Calu3 (cell line): ENCODE data around the gene CAPN7. TPM values are rescaled to one million over a fixed set of nuclear protein-coding genes. Genes with fewer than 3 reads are reported as not detected.

ENCODE experiments used
- BruUV-seq: library from RNA; stranded (reverse); fragments of 400-500 nt; replicated peaks from 2 replicates; lab custom pipeline; 2021; lab: Mats Ljungman, UMichigan
- CTCF ChIA-PET: fragments of 300-600 bp; sonication (Branson Sonifier 250); formaldehyde crosslinking; loops from one replicate; lab custom pipeline; 2022; ENCODE audit warnings: antibody characterized with exemption; lab: Charles Lee
- DNase-seq: peaks from one replicate; pipeline ENCODE4 v3.0.0; 2022
- H3K27ac Mint-ChIP-seq: one replicate; pipeline ENCODE4 v1.8.0; 2022; ENCODE audit warnings: mixed read lengths; ENCODE audit not compliant: unreplicated experiment
- H3K27me3 Mint-ChIP-seq: one replicate; pipeline ENCODE4 v1.8.0; 2022; ENCODE audit warnings: mixed read lengths; ENCODE audit not compliant: unreplicated experiment
- H3K36me3 Mint-ChIP-seq: one replicate; pipeline ENCODE4 v1.8.0; 2022; ENCODE audit warnings: mild to moderate bottlenecking, moderate library complexity, mixed read lengths; ENCODE audit not compliant: insufficient read depth, unreplicated experiment
- H3K4me1 Mint-ChIP-seq: one replicate; pipeline ENCODE4 v1.8.0; 2022; ENCODE audit warnings: mild to moderate bottlenecking, low read depth, mixed read lengths; ENCODE audit not compliant: unreplicated experiment
- H3K4me3 Mint-ChIP-seq: one replicate; pipeline ENCODE4 v1.8.0; 2022; ENCODE audit warnings: mild to moderate bottlenecking, low read depth, moderate library complexity, mixed read lengths; ENCODE audit not compliant: unreplicated experiment
- H3K9me3 Mint-ChIP-seq: one replicate; pipeline ENCODE4 v1.8.0; 2022; ENCODE audit warnings: low read depth, mixed read lengths; ENCODE audit not compliant: unreplicated experiment
- intact Hi-C: fragments of 100-400 bp; cut with micrococcal nuclease; formaldehyde crosslinking; loops from one replicate; pipeline ENCODE4 v1.10.0; 2022; ENCODE audit not compliant: unreplicated experiment
- total RNA-seq: library from RNA; stranded (reverse); gene quantifications from 2 replicates; pipeline ENCODE4 v1.2.3, GENCODE V29; 2022
- TF ChIP-seq, protein P1 (sequence below): fragments of 200-600 bp; IDR thresholded peaks from one replicate; pipeline ENCODE4 v1.8.0; 2022; ENCODE audit warnings: antibody characterized with exemption; ENCODE audit not compliant: unreplicated experiment

The CAPN7 gene
- total RNA-seq, 1 experiment from 2014 or later, result 24.1 TPM

DNA sequence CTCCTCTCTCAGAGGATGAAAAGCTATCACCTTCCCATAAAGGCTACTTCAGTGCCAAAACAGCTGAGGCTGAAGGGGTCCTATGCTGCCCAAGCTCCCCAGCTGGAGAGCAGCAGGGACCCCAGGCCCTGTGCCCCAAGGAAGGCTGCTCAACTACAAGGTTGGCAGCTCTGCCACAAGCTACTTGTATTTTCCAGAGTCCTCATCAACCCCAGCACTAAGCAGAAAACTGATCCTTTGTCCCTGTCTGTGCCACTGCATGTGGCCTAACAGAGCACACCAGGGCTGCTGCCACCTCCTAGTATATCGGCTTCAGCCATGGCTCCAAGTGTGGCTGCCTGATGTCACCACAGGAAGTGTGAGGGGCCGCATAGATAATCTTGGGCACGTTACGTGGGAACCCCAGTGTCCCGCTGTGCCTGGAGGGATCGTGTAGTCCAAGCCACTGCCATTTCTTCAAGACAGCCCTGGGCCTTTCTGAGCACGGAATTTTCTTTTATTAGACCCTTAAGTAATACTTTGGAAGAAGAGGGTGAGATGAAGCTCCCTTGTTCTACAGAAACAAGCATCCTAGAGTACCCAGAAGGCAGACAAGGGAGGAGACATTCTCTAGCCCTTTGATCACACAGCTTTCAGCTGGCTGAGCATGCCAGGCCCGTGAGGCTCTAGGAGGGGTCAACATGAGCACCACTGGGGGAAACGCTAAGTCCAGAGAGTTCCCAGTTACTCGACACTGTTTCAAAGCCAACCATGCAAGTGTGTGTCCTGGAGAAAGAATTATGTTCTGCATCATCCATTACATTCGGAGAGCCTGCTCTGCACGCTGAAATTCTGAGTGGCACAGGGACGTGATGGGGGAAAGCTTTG lies 60.7 kb downstream of the CAPN7 start:
- peaks cover 2% of the 10 kb centered on the region for H3K36me3 Mint-ChIP-seq
- BruUV-seq, result no TSS peak
- peaks cover 9% of the 10 kb centered on the region for H3K4me1 Mint-ChIP-seq
- no peak for DNase-seq
- no peak overlapping the region for H3K27ac Mint-ChIP-seq
- CTCF ChIA-PET, result interaction anchor here (0.7 to 4.5 kb wide), 4 partner anchors 14 to 138 kb away, joined by 3 to 43 read pairs (median 10); partner anchors contain the start of gene SH3BP5
- H3K9me3 Mint-ChIP-seq, result no peaks in the 10 kb centered on the region
- intact Hi-C loops, result no loop called here
- no peaks in the 10 kb centered on the region for H3K27me3 Mint-ChIP-seq
- no peak overlapping the region for H3K4me3 Mint-ChIP-seq
- TF ChIP-seq, protein P1, sequence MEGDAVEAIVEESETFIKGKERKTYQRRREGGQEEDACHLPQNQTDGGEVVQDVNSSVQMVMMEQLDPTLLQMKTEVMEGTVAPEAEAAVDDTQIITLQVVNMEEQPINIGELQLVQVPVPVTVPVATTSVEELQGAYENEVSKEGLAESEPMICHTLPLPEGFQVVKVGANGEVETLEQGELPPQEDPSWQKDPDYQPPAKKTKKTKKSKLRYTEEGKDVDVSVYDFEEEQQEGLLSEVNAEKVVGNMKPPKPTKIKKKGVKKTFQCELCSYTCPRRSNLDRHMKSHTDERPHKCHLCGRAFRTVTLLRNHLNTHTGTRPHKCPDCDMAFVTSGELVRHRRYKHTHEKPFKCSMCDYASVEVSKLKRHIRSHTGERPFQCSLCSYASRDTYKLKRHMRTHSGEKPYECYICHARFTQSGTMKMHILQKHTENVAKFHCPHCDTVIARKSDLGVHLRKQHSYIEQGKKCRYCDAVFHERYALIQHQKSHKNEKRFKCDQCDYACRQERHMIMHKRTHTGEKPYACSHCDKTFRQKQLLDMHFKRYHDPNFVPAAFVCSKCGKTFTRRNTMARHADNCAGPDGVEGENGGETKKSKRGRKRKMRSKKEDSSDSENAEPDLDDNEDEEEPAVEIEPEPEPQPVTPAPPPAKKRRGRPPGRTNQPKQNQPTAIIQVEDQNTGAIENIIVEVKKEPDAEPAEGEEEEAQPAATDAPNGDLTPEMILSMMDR, result no peak

DNA sequence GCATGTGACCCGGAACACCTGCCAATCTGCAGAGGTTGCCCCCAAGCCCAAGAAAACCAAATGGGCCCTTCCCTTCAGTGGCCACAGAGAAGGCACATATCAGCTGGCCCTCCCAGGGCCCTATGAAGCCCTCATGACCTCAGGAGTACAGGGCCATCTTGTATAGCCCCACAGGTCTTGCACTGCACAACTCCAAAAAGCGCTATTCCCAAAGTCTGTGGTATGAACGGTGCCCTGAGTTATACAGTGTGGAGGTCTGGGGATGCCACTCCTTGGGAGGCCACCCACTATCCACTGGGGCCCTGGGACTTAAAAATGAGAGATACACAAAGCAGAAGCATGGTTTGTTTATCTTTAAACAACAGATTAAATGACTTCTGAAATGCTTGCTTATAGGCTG lies 61.5 kb downstream of the CAPN7 start:
- intact Hi-C loops, result no loop called here
- DNase-seq, result no peak
- Mint-ChIP-seq H3K27ac (no peak overlapping the region), H3K9me3 (no peaks in the 10 kb centered on the region), H3K27me3 (no peaks in the 10 kb centered on the region), H3K4me3 (no peak overlapping the region), H3K36me3 (no peaks in the 10 kb centered on the region), H3K4me1 (peaks cover 9% of the 10 kb centered on the region)
- CTCF ChIA-PET, result interaction anchor here (1.0 to 4.5 kb wide), 8 partner anchors 14 to 291 kb away, joined by 3 to 43 read pairs (median 7); partner anchors contain the start of gene SH3BP5
- BruUV-seq, result no TSS peak
- TF ChIP-seq, protein P1, result no peak

DNA sequence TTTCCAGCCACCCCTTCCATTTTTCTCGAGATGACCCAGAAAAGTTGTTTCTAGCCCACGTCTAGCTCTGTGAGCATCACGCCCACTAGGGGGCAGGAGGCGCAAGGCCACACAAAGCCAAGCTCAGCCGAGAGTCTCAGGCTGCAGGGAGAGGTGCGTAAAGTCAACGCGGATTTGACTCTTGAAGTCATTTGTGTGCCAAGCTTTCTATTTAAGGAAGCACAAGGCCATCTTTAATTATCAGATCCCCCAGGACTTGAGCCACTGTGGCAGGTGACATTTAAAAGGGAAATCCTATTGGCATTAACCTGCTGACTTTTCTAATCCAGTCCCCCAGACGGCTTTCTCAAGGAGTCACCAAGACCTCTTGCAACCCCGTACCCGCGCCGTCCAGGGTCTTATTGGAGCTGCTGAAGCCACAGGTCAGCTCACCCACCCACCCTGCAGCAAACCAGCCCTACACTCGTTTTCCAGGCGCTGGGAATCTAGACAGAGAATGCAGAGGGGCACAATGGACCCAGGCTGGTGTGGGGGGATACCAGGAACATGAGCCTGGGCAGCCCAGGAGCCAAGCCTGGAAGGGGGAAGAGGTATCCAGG lies 62.1 kb downstream of the CAPN7 start:
- DNase-seq, result peak; percentile 87
- no peaks in the 10 kb centered on the region for H3K36me3 Mint-ChIP-seq
- CTCF ChIA-PET, result interaction anchor here (1.0 to 4.5 kb wide), 8 partner anchors 13 to 290 kb away, joined by 3 to 43 read pairs (median 7); partner anchors contain the start of gene SH3BP5
- no peak overlapping the region for H3K4me3 Mint-ChIP-seq
- no peak overlapping the region for H3K27ac Mint-ChIP-seq
- no peaks in the 10 kb centered on the region for H3K9me3 Mint-ChIP-seq
- H3K27me3 Mint-ChIP-seq, result no peaks in the 10 kb centered on the region
- intact Hi-C loops, result loop anchor here (1.0 to 2.0 kb wide), 3 partner anchors 65 to 137 kb away; partner anchors contain the start of gene SH3BP5
- no TSS peak for BruUV-seq
- TF ChIP-seq, protein P1, result peak; percentile 60
- peaks cover 9% of the 10 kb centered on the region for H3K4me1 Mint-ChIP-seq
